ENCODE measurements around the gene LAMB2.

The LAMB2 gene

GRCh38 chr3:49132437-49133225 is at the start of gene LAMB2:
TSS of gene LAMB2 (minus strand) at chr3:49133050. CDS start at chr3:49132867, 183 bp downstream.
- DNase-seq: peak; percentile 28 to 88 (median 71)
- intact Hi-C loops (cut with DNase I): no loop called here

GRCh38 chr3:49181351-49181750 is 48.5 kb upstream of the LAMB2 start:
- intact Hi-C loops (cut with DNase I): no loop called here
- DNase-seq: no peak

GRCh38 chr3:49180116-49180515 is 47.3 kb upstream of the LAMB2 start:
- intact Hi-C loops (cut with DNase I): no loop called here
- DNase-seq: no peak

GRCh38 chr3:49177073-49177472 is 44.2 kb upstream of the LAMB2 start:
- no peak for DNase-seq
- intact Hi-C loops (cut with DNase I): no loop called here

GRCh38 chr3:49175530-49175929 is 42.7 kb upstream of the LAMB2 start:
- intact Hi-C loops (cut with DNase I): no loop called here
- DNase-seq: no peak

GRCh38 chr3:49174397-49174985 is 41.6 kb upstream of the LAMB2 start:
- no peak for DNase-seq
- intact Hi-C loops (cut with DNase I): loop anchor here (5.0 kb wide), 1 partner anchor 103 kb away; the partner anchor contains the start of gene C3orf62

GRCh38 chr3:49173792-49174170 is 40.9 kb upstream of the LAMB2 start:
- intact Hi-C loops (cut with DNase I): loop anchor here (5.0 kb wide), 1 partner anchor 104 kb away; the partner anchor contains the start of gene C3orf62
- DNase-seq: peak in 1 of 42 donors; percentile 8

- intact Hi-C loops (cut with DNase I): loop anchor here (5.0 kb wide), 1 partner anchor 104 kb away; the partner anchor contains the start of gene C3orf62
- no peak for DNase-seq
Measured at GRCh38 chr3:49173116-49173791, 40.4 kb upstream of the LAMB2 start.

- intact Hi-C loops (cut with DNase I): loop anchor here (5.0 kb wide), 1 partner anchor 105 kb away; the partner anchor contains the start of gene C3orf62
- DNase-seq: no peak
Measured at GRCh38 chr3:49172551-49173041, 39.7 kb upstream of the LAMB2 start.

- intact Hi-C loops (cut with DNase I): loop anchor here (5.0 kb wide), 1 partner anchor 105 kb away; the partner anchor contains the start of gene C3orf62
Measured at GRCh38 chr3:49171775-49172500, 39.1 kb upstream of the LAMB2 start.

GRCh38 chr3:49171119-49171774 is 38.4 kb upstream of the LAMB2 start, which contains the start of gene KLHDC8B:
TSS of gene KLHDC8B (plus strand) at chr3:49171598. CDS start at chr3:49172770, 1,172 bp downstream.
- DNase-seq: peak; percentile 52 to 89 (median 79)

More at GRCh38 chr3:49171775-49172500, 39.1 kb upstream of the LAMB2 start:
- DNase-seq: peak in 1 of 42 donors; percentile 6

GRCh38 chr3:49170744-49171118 is 37.9 kb upstream of the LAMB2 start:
- intact Hi-C loops (cut with DNase I): loop anchor here (5.0 kb wide), 1 partner anchor 107 kb away; the partner anchor contains the start of gene C3orf62
- DNase-seq: no peak

More at GRCh38 chr3:49171119-49171774, 38.4 kb upstream of the LAMB2 start, which contains the start of gene KLHDC8B:
- intact Hi-C loops (cut with DNase I): loop anchor here (5.0 kb wide), 1 partner anchor 106 kb away; the partner anchor contains the start of gene C3orf62

GRCh38 chr3:49166752-49167556 is 34.1 kb upstream of the LAMB2 start:
- no peak for DNase-seq
- intact Hi-C loops (cut with DNase I): no loop called here

- intact Hi-C loops (cut with DNase I): no loop called here
- peak; percentile 14 to 88 (median 72) for DNase-seq
Measured at GRCh38 chr3:49165771-49166751, 33.2 kb upstream of the LAMB2 start, which contains the start of gene CCDC71. TSS of gene CCDC71 (minus strand) at chr3:49166331. CDS start at chr3:49164208, 2,123 bp downstream.

GRCh38 chr3:49164983-49165720 is 32.3 kb upstream of the LAMB2 start:
- DNase-seq: no peak
- intact Hi-C loops (cut with DNase I): no loop called here

All from head of caudate nucleus (tissue), 42 donors.